Inferior parietal cortex (tissue), 1 donor: Measurements from ENCODE around the gene CYSTM1.

Experiments
- DNase-seq: peaks from one replicate; pipeline ENCODE4 v3.0.0-alpha.2; 2016; ENCODE audit errors: extremely low spot score

CYSTM1 gene

GRCh38 chr5:140207250-140207964, 32.4 kb downstream of the CYSTM1 start:
- DNase-seq, result no peak

GRCh38 chr5:140208065-140208464, 33.1 kb downstream of the CYSTM1 start:
- DNase-seq, result no peak

- no peak for DNase-seq
These were observed 38.5 kb downstream of the CYSTM1 start for GRCh38 chr5:140213370-140213983.

GRCh38 chr5:140214831-140215230, 39.8 kb downstream of the CYSTM1 start:
- no peak for DNase-seq

- DNase-seq, result no peak
These were observed 40.3 kb downstream of the CYSTM1 start for GRCh38 chr5:140215276-140215675.

- DNase-seq, result no peak
These were observed 41.6 kb downstream of the CYSTM1 start for GRCh38 chr5:140216478-140217074.

- DNase-seq, result no peak
These were observed 42.5 kb downstream of the CYSTM1 start for GRCh38 chr5:140217299-140218026.

GRCh38 chr5:140219068-140219991, 44.3 kb downstream of the CYSTM1 start:
- DNase-seq, result no peak

GRCh38 chr5:140220032-140220697, 45.2 kb downstream of the CYSTM1 start:
- no peak for DNase-seq

GRCh38 chr5:140220698-140221064, 45.7 kb downstream of the CYSTM1 start:
- no peak for DNase-seq

GRCh38 chr5:140221697-140222223, 46.8 kb downstream of the CYSTM1 start:
- DNase-seq, result no peak

- no peak for DNase-seq
These were observed 47.4 kb downstream of the CYSTM1 start for GRCh38 chr5:140222416-140222815.

GRCh38 chr5:140223567-140223966, 48.6 kb downstream of the CYSTM1 start:
- no peak for DNase-seq

- no peak for DNase-seq
These were observed 49.7 kb downstream of the CYSTM1 start for GRCh38 chr5:140224658-140225057.

GRCh38 chr5:140225396-140225795, 50.4 kb downstream of the CYSTM1 start:
- DNase-seq, result no peak

- no peak for DNase-seq
These were observed 52.1 kb downstream of the CYSTM1 start for GRCh38 chr5:140227046-140227445.

- DNase-seq, result no peak
These were observed 53.4 kb downstream of the CYSTM1 start for GRCh38 chr5:140228364-140228837.

- DNase-seq, result no peak
These were observed 55.4 kb downstream of the CYSTM1 start for GRCh38 chr5:140230373-140230772.

GRCh38 chr5:140232731-140233130, 57.7 kb downstream of the CYSTM1 start:
- DNase-seq, result no peak

- no peak for DNase-seq
These were observed 59.5 kb downstream of the CYSTM1 start for GRCh38 chr5:140234377-140234989.
